Osteocyte (in vitro differentiated cells): Measurements from ENCODE around the gene HDAC9. TPM values are rescaled to one million over a fixed set of nuclear protein-coding genes. Genes with fewer than 3 reads are reported as not detected.

Experiments used
- DNase-seq: peaks from one replicate; pipeline ENCODE4 v3.0.0; 2021; ENCODE audit warnings: mixed read lengths; ENCODE audit not compliant: unreplicated experiment; ENCODE audit errors: extremely low spot score
- H3K27ac Mint-ChIP-seq: one replicate; pipeline ENCODE4 v1.8.0; 2021; ENCODE audit warnings: mild to moderate bottlenecking, mixed read lengths; ENCODE audit not compliant: unreplicated experiment
- H3K27me3 Mint-ChIP-seq: one replicate; pipeline ENCODE4 v1.8.0; 2021; ENCODE audit warnings: mixed read lengths; ENCODE audit not compliant: unreplicated experiment
- H3K36me3 Mint-ChIP-seq: one replicate; pipeline ENCODE4 v1.8.0; 2021; ENCODE audit warnings: mixed read lengths; ENCODE audit not compliant: unreplicated experiment
- H3K4me1 Mint-ChIP-seq: one replicate; pipeline ENCODE4 v1.8.0; 2021; ENCODE audit warnings: mixed read lengths; ENCODE audit not compliant: unreplicated experiment
- H3K4me3 Mint-ChIP-seq: one replicate; pipeline ENCODE4 v1.8.0; 2021; ENCODE audit warnings: mild to moderate bottlenecking, moderate library complexity, mixed read lengths; ENCODE audit not compliant: unreplicated experiment
- H3K9me3 Mint-ChIP-seq: one replicate; pipeline ENCODE4 v1.8.0; 2021; ENCODE audit warnings: mixed read lengths; ENCODE audit not compliant: unreplicated experiment
- CTCF ChIP-seq: fragments of 200-600 bp; sonication (generic); IDR thresholded peaks from 2 replicates; pipeline ENCODE4 v1.5.0; 2021; ENCODE audit warnings: antibody characterized with exemption, mild to moderate bottlenecking, moderate library complexity
- total RNA-seq: library from RNA; stranded (reverse); gene quantifications from 2 replicates; pipeline ENCODE4 v1.2.1, GENCODE V29; 2021

HDAC9 gene
- total RNA-seq, 1 donor from 2014 or later, result 0.81 TPM

DNA sequence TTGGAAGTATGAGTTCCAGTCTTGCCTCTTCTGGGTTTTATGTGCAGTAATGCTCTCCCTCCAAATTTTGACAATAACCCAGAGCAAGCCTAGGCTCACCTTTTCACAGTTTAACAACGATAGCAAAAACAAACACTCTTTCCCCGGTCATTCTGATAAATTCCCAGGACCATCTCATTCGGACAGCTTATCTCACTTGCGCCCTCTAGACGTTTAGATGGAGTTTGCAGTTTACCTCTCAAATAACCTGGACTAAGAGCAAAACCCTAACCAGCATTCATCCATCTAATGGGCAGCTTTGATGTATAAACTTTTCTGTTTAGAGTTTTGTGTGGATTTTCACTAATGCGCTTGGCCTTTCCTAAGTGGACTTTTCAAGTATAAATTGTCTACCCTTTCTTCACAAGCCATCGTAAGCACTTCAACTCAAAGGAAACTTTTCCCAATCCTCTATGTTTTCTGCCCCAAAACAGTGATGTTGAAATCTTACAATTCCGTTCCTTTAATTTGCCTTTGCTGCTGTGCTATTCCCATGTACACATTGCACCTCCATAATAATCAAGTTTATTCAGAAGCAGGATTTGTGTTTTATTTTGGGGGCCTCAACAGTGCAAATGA, 114.9 kb downstream of the HDAC9 start:
- no peak for DNase-seq
- Mint-ChIP-seq H3K36me3 (peaks cover 1% of the 10 kb centered on the region), H3K4me1 (peaks cover 12% of the 10 kb centered on the region), H3K4me3 (no peak overlapping the region), H3K27ac (no peak overlapping the region), H3K27me3 (no peaks in the 10 kb centered on the region), H3K9me3 (peaks cover 10% of the 10 kb centered on the region)
- peak; percentile 43 for TF ChIP-seq CTCF

GRCh38 chr7:18614841-18615240, 119.3 kb downstream of the HDAC9 start:
- H3K36me3 Mint-ChIP-seq, result no peaks in the 10 kb centered on the region
- DNase-seq, result no peak
- no peak overlapping the region for H3K27ac Mint-ChIP-seq

GRCh38 chr7:18619311-18619710, 123.8 kb downstream of the HDAC9 start:
- TF ChIP-seq CTCF, result no peak
- Mint-ChIP-seq H3K27me3 (no peaks in the 10 kb centered on the region), H3K9me3 (peaks cover 3% of the 10 kb centered on the region), H3K36me3 (no peaks in the 10 kb centered on the region), H3K4me1 (peaks cover 6% of the 10 kb centered on the region), H3K27ac (no peak overlapping the region), H3K4me3 (no peak overlapping the region)
- no peak for DNase-seq

More at GRCh38 chr7:18614841-18615240, 119.3 kb downstream of the HDAC9 start:
- Mint-ChIP-seq H3K4me1 (peaks cover 8% of the 10 kb centered on the region), H3K4me3 (no peak overlapping the region), H3K9me3 (peaks cover 6% of the 10 kb centered on the region), H3K27me3 (no peaks in the 10 kb centered on the region)
- TF ChIP-seq CTCF, result no peak

DNA sequence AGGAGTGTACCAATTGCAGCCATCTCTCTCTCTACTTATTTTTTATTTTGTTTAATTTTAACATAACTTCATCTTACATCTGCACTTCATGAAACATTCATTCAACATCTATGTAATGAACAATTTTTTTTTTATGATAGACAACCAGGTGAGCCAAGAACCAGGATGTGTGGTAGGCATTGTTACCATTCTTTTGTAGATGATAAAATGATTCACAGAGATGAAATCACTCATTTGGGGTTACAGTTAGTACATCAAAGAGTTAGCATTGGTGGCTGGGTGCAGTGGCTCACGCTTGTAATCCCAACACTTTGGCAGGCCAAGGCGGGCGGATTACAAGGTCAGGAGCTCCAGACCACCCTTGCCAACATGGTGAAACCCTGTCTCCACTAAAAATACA, 127.8 kb downstream of the HDAC9 start:
- no peak for DNase-seq
- Mint-ChIP-seq H3K9me3 (no peaks in the 10 kb centered on the region), H3K4me1 (peaks cover 4% of the 10 kb centered on the region), H3K36me3 (no peaks in the 10 kb centered on the region), H3K27ac (no peak overlapping the region), H3K4me3 (no peak overlapping the region), H3K27me3 (no peaks in the 10 kb centered on the region)
- TF ChIP-seq CTCF, result no peak

DNA sequence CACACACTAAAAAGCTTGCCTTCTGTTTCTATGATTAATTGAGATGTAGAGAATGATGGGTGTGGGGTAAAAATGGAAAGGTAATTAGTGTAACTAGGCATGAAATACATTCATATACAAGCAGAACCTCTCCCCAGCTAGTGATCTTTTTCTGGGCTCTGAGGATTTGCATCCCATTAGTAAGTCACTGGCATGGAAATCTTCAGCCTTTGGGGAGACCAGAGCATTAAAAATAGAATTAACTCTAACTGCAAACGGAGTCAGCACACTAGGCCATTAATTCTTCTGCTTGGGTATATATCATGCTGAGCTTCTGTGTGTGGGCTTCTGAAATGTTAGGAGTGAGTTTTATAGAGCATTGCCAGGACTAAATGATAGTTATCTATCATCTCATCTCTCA, 128.9 kb downstream of the HDAC9 start:
- Mint-ChIP-seq H3K4me1 (peaks cover 4% of the 10 kb centered on the region), H3K4me3 (no peak overlapping the region), H3K27me3 (no peaks in the 10 kb centered on the region), H3K36me3 (no peaks in the 10 kb centered on the region), H3K9me3 (no peaks in the 10 kb centered on the region), H3K27ac (no peak overlapping the region)
- TF ChIP-seq CTCF, result no peak
- DNase-seq, result no peak
